K562 (cell line): ENCODE data around the gene FGF11. TPM values are rescaled to one million over a fixed set of nuclear protein-coding genes. Genes with fewer than 3 reads are reported as not detected.

Experiments used
- polyA plus RNA-seq, 8 experiments: library from polyadenylated mRNA; depleted of rRNA in 4 of 8; stranded (reverse) in 5 of 8; unstranded in 3 of 8; fragments of >200 nt; fragmentation: Nextera tagmentation in 2 of 8; fragmentation: Illumina TruSeq in 1 of 8; extraction: Ambion mirVana in 2 of 8; extraction: Trizol in 1 of 8; gene quantifications; 2 replicates each; pipeline versions ENCODE4 v1.2.1 to v1.2.3, GENCODE V29; 2011 to 2014; ENCODE audit warnings: inconsistent platforms in 1 of 8, missing spikeins in 1 of 8
- total RNA-seq, 7 experiments: library from RNA; depleted of rRNA in 6 of 7; stranded (reverse); fragments of >200 nt in 6 of 7; fragmentation: Illumina TruSeq in 2 of 7; extraction: Trizol in 2 of 7; gene quantifications; 2 replicates each; pipeline versions ENCODE4 v1.2.1 to v1.2.3, GENCODE V29; 2011 to 2021; ENCODE audit warnings: low replicate concordance in 1 of 7

Gene FGF11
- total and polyA plus RNA-seq, 9 of the 15 experiments (the other 6 are each of a cell fraction or from before 2014, with no cell fraction given), result 1.2 to 7.5 (median 3.0) TPM

Other genes starting within 250 kb of the FGF11 start
Only the 7 nearest of the 40 such genes appear.
- gene TMEM256, start 35.4 kb upstream of the FGF11 start, total RNA-seq (2014; rRNA removed), result 69.4 and 91.5 TPM in 2 replicates
- gene TMEM256, start 35.4 kb upstream of the FGF11 start, total RNA-seq (2014; rRNA removed; fragmentation: Illumina TruSeq; extraction: Trizol), result 46.4 and 51.0 TPM in 2 replicates
- gene TMEM256, start 35.4 kb upstream of the FGF11 start, total RNA-seq (2015; rRNA removed; fragmentation: Illumina TruSeq; extraction: Trizol), result 52.1 and 59.6 TPM in 2 replicates
- gene TMEM256, start 35.4 kb upstream of the FGF11 start, total RNA-seq (2021), result 60.1 and 67.5 TPM in 2 replicates
- 68.5 and 83.9 TPM in 2 replicates for gene TMEM256, start 35.4 kb upstream of the FGF11 start, polyA plus RNA-seq (2011; rRNA removed)
- gene TMEM256, start 35.4 kb upstream of the FGF11 start, polyA plus RNA-seq (2014; fragmentation: Illumina TruSeq; extraction: Trizol), result 43.4 and 64.8 TPM in 2 replicates
- gene TMEM256, start 35.4 kb upstream of the FGF11 start, polyA plus RNA-seq (2014; fragmentation: Nextera tagmentation; extraction: Ambion mirVana), result 100 to 1,000 TPM; 114 to 117 TPM
- gene TMEM256, start 35.4 kb upstream of the FGF11 start, polyA plus RNA-seq (2014; rRNA removed), result 177 and 191 TPM in 2 replicates
- gene NLGN2, start 31.7 kb upstream of the FGF11 start, total RNA-seq (2014; rRNA removed), result 0.77 and 1.1 TPM in 2 replicates
- 0.26 and 0.40 TPM in 2 replicates for gene NLGN2, start 31.7 kb upstream of the FGF11 start, total RNA-seq (2014; rRNA removed; fragmentation: Illumina TruSeq; extraction: Trizol)
- 0.72 and 0.87 TPM in 2 replicates for gene NLGN2, start 31.7 kb upstream of the FGF11 start, total RNA-seq (2015; rRNA removed; fragmentation: Illumina TruSeq; extraction: Trizol)
- 7.8 TPM in 2 replicates for gene NLGN2, start 31.7 kb upstream of the FGF11 start, total RNA-seq (2021)
- gene NLGN2, start 31.7 kb upstream of the FGF11 start, polyA plus RNA-seq (2011; rRNA removed), result 1.2 and 3.7 TPM in 2 replicates
- 4.2 and 4.4 TPM in 2 replicates for gene NLGN2, start 31.7 kb upstream of the FGF11 start, polyA plus RNA-seq (2014; fragmentation: Illumina TruSeq; extraction: Trizol)
- gene NLGN2, start 31.7 kb upstream of the FGF11 start, polyA plus RNA-seq (2014; fragmentation: Nextera tagmentation; extraction: Ambion mirVana), result under 1 TPM; 0.11 to 0.15 TPM
- gene NLGN2, start 31.7 kb upstream of the FGF11 start, polyA plus RNA-seq (2014; rRNA removed), result 4.3 and 5.5 TPM in 2 replicates
- not detected in 2 replicates for gene SPEM1, start 19.2 kb upstream of the FGF11 start, total RNA-seq (2014; rRNA removed)
- not detected in 2 replicates for gene SPEM1, start 19.2 kb upstream of the FGF11 start, total RNA-seq (2014; rRNA removed; fragmentation: Illumina TruSeq; extraction: Trizol)
- gene SPEM1, start 19.2 kb upstream of the FGF11 start, total RNA-seq (2015; rRNA removed; fragmentation: Illumina TruSeq; extraction: Trizol), result not detected in 2 replicates
- gene SPEM1, start 19.2 kb upstream of the FGF11 start, total RNA-seq (2021), result not detected in 2 replicates
- gene SPEM1, start 19.2 kb upstream of the FGF11 start, polyA plus RNA-seq (2011; rRNA removed), result not detected in 2 replicates
- gene SPEM1, start 19.2 kb upstream of the FGF11 start, polyA plus RNA-seq (2014; fragmentation: Illumina TruSeq; extraction: Trizol), result not detected in 2 replicates
- gene SPEM1, start 19.2 kb upstream of the FGF11 start, polyA plus RNA-seq (2014; fragmentation: Nextera tagmentation; extraction: Ambion mirVana), result not detected
- not detected in 2 replicates for gene SPEM1, start 19.2 kb upstream of the FGF11 start, polyA plus RNA-seq (2014; rRNA removed)
- not detected in 2 replicates for gene SPEM2, start 13.9 kb upstream of the FGF11 start, total RNA-seq (2014; rRNA removed)
- gene SPEM2, start 13.9 kb upstream of the FGF11 start, total RNA-seq (2014; rRNA removed; fragmentation: Illumina TruSeq; extraction: Trizol), result not detected in 2 replicates
- gene SPEM2, start 13.9 kb upstream of the FGF11 start, total RNA-seq (2015; rRNA removed; fragmentation: Illumina TruSeq; extraction: Trizol), result not detected in 2 replicates
- gene SPEM2, start 13.9 kb upstream of the FGF11 start, total RNA-seq (2021), result not detected in 2 replicates
- not detected in 2 replicates for gene SPEM2, start 13.9 kb upstream of the FGF11 start, polyA plus RNA-seq (2011; rRNA removed)
- not detected in 2 replicates for gene SPEM2, start 13.9 kb upstream of the FGF11 start, polyA plus RNA-seq (2014; fragmentation: Illumina TruSeq; extraction: Trizol)
- not detected for gene SPEM2, start 13.9 kb upstream of the FGF11 start, polyA plus RNA-seq (2014; fragmentation: Nextera tagmentation; extraction: Ambion mirVana)
- not detected in 2 replicates for gene SPEM2, start 13.9 kb upstream of the FGF11 start, polyA plus RNA-seq (2014; rRNA removed)
- gene SPEM3, start 10.7 kb upstream of the FGF11 start, total RNA-seq (2014; rRNA removed), result not detected in 2 replicates
- not detected in 2 replicates for gene SPEM3, start 10.7 kb upstream of the FGF11 start, total RNA-seq (2014; rRNA removed; fragmentation: Illumina TruSeq; extraction: Trizol)
- not detected in 2 replicates for gene SPEM3, start 10.7 kb upstream of the FGF11 start, total RNA-seq (2015; rRNA removed; fragmentation: Illumina TruSeq; extraction: Trizol)
- not detected in 2 replicates for gene SPEM3, start 10.7 kb upstream of the FGF11 start, total RNA-seq (2021)
- gene SPEM3, start 10.7 kb upstream of the FGF11 start, polyA plus RNA-seq (2011; rRNA removed), result not detected in 2 replicates
- not detected in 2 replicates for gene SPEM3, start 10.7 kb upstream of the FGF11 start, polyA plus RNA-seq (2014; fragmentation: Illumina TruSeq; extraction: Trizol)
- gene SPEM3, start 10.7 kb upstream of the FGF11 start, polyA plus RNA-seq (2014; fragmentation: Nextera tagmentation; extraction: Ambion mirVana), result not detected
- not detected in 2 replicates for gene SPEM3, start 10.7 kb upstream of the FGF11 start, polyA plus RNA-seq (2014; rRNA removed)
- 5.9 and 6.7 TPM in 2 replicates for gene TMEM102, start 4.1 kb upstream of the FGF11 start, total RNA-seq (2014; rRNA removed)
- gene TMEM102, start 4.1 kb upstream of the FGF11 start, total RNA-seq (2014; rRNA removed; fragmentation: Illumina TruSeq; extraction: Trizol), result 1.1 and 1.5 TPM in 2 replicates
- 2.7 and 3.2 TPM in 2 replicates for gene TMEM102, start 4.1 kb upstream of the FGF11 start, total RNA-seq (2015; rRNA removed; fragmentation: Illumina TruSeq; extraction: Trizol)
- 6.9 and 7.6 TPM in 2 replicates for gene TMEM102, start 4.1 kb upstream of the FGF11 start, total RNA-seq (2021)
- 1.3 and 2.5 TPM in 2 replicates for gene TMEM102, start 4.1 kb upstream of the FGF11 start, polyA plus RNA-seq (2011; rRNA removed)
- 3.0 and 5.0 TPM in 2 replicates for gene TMEM102, start 4.1 kb upstream of the FGF11 start, polyA plus RNA-seq (2014; fragmentation: Illumina TruSeq; extraction: Trizol)
- under 1 TPM in 1 of 2 experiments, not detected in 1; 0.03 TPM for gene TMEM102, start 4.1 kb upstream of the FGF11 start, polyA plus RNA-seq (2014; fragmentation: Nextera tagmentation; extraction: Ambion mirVana)
- 4.0 and 4.5 TPM in 2 replicates for gene TMEM102, start 4.1 kb upstream of the FGF11 start, polyA plus RNA-seq (2014; rRNA removed)
- 4.7 and 5.0 TPM in 2 replicates for gene CHRNB1, start 5.5 kb downstream of the FGF11 start, total RNA-seq (2014; rRNA removed)
- gene CHRNB1, start 5.5 kb downstream of the FGF11 start, total RNA-seq (2014; rRNA removed; fragmentation: Illumina TruSeq; extraction: Trizol), result 4.8 and 5.1 TPM in 2 replicates
- 6.3 and 6.6 TPM in 2 replicates for gene CHRNB1, start 5.5 kb downstream of the FGF11 start, total RNA-seq (2015; rRNA removed; fragmentation: Illumina TruSeq; extraction: Trizol)
- 4.5 and 4.9 TPM in 2 replicates for gene CHRNB1, start 5.5 kb downstream of the FGF11 start, total RNA-seq (2021)
- 7.5 and 7.6 TPM in 2 replicates for gene CHRNB1, start 5.5 kb downstream of the FGF11 start, polyA plus RNA-seq (2011; rRNA removed)
- 11.5 and 12.3 TPM in 2 replicates for gene CHRNB1, start 5.5 kb downstream of the FGF11 start, polyA plus RNA-seq (2014; fragmentation: Illumina TruSeq; extraction: Trizol)
- 10 to 100 TPM in 1 of 2 experiments, 1 to 10 TPM in 1; 8.2 to 11.3 TPM for gene CHRNB1, start 5.5 kb downstream of the FGF11 start, polyA plus RNA-seq (2014; fragmentation: Nextera tagmentation; extraction: Ambion mirVana)
- gene CHRNB1, start 5.5 kb downstream of the FGF11 start, polyA plus RNA-seq (2014; rRNA removed), result 6.8 and 7.9 TPM in 2 replicates